ENCODE data around the gene EDIL3.

The EDIL3 gene

GRCh38 chr5:84362061-84362720, 22.5 kb downstream of the EDIL3 start:
- DNase-seq (ENCODE audit: low spot score): no peak
- TF ChIP-seq CTCF (IDR thresholded peaks at IDR 0.05; ENCODE audit: extremely low read depth, missing control alignments): no peak

DNA sequence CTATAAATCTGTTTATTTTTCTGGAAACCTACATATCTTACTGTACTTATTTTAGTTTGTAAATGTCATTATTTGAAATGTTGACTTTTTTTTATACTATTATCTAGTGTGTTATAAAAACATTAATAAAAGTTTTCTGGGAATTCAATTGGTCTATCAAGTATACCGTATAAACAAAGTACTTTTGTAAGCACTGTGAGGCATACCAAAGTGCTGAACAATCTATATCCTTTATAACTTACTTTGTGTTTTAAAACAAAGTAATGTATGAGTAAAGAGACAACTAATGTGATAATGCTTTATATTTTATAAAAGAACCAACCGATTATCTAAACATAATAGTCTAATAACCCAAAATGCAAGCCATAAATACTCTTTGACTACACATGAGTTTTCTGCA, 23.1 kb downstream of the EDIL3 start:
- DNase-seq (ENCODE audit: low spot score): no peak
- no peak for TF ChIP-seq CTCF (IDR thresholded peaks at IDR 0.05; ENCODE audit: extremely low read depth, missing control alignments)

GRCh38 chr5:84360056-84360455, 24.6 kb downstream of the EDIL3 start:
- no peak for DNase-seq (ENCODE audit: low spot score)
- TF ChIP-seq CTCF (IDR thresholded peaks at IDR 0.05; ENCODE audit: extremely low read depth, missing control alignments): no peak

- TF ChIP-seq CTCF (IDR thresholded peaks at IDR 0.05; ENCODE audit: extremely low read depth, missing control alignments): no peak
- no peak for DNase-seq (ENCODE audit: low spot score)
Measured at GRCh38 chr5:84354101-84354500, 30.6 kb downstream of the EDIL3 start.

DNA sequence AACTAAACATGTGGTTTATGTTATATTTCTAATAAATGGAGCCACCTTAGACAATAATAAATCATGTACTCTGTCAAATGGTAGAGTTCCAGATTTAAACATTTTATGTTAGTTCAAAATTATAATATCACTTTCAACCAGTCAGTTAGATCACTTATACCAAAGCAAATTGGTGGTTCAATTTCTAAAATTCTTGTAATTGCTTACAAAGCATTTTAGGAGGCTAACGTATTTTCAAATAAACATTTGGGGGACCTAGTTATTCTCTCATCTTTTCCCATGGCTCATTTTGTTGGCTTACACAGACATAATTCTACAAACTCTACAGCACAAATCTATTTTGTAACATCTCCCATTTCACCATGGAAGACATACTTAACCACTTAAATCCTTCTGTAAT, 39.9 kb downstream of the EDIL3 start:
- TF ChIP-seq CTCF (IDR thresholded peaks at IDR 0.05; ENCODE audit: extremely low read depth, missing control alignments): no peak
- no peak for DNase-seq (ENCODE audit: low spot score)

DNA sequence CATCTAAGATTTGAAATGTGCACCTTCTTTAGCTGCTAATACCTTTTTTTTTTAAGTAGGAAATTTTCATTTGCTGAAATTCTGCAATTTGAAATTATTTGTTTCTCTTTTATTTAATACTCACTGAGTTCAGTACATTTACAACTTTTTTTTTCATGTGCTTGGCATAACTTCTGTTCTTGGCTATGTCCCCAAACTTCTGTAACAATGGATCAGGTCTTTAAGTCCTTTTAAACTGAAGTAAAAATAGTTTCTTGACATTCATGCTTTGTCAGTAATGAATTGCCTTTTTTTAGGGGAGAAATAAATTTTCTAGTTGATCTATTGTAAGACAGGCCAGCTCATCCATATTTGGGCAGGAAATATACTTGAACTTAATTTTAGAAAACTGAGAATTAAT, 41.5 kb downstream of the EDIL3 start:
- no peak for TF ChIP-seq CTCF (IDR thresholded peaks at IDR 0.05; ENCODE audit: extremely low read depth, missing control alignments)
- no peak for DNase-seq (ENCODE audit: low spot score)

- no peak for DNase-seq (ENCODE audit: low spot score)
- no peak for TF ChIP-seq CTCF (IDR thresholded peaks at IDR 0.05; ENCODE audit: extremely low read depth, missing control alignments)
Measured at GRCh38 chr5:84332106-84332505, 52.6 kb downstream of the EDIL3 start.

Data from GM20000 (cell line).